ENCODE results near the gene LRRC1.

LRRC1 gene

GRCh38 chr6:53815381-53816119 lies 20.7 kb downstream of the LRRC1 start:
- no peak for DNase-seq (ENCODE audit: low read depth, low spot score)

GRCh38 chr6:53818858-53819609 lies 24.2 kb downstream of the LRRC1 start:
- DNase-seq (ENCODE audit: low read depth, low spot score), result no peak

GRCh38 chr6:53822401-53823125 lies 27.8 kb downstream of the LRRC1 start:
- DNase-seq (ENCODE audit: low read depth, low spot score), result no peak

GRCh38 chr6:53824714-53825113 lies 29.9 kb downstream of the LRRC1 start:
- no peak for DNase-seq (ENCODE audit: low read depth, low spot score)

GRCh38 chr6:53825532-53826321 lies 30.9 kb downstream of the LRRC1 start:
- no peak for DNase-seq (ENCODE audit: low read depth, low spot score)

GRCh38 chr6:53827531-53827930 lies 32.7 kb downstream of the LRRC1 start:
- DNase-seq (ENCODE audit: low read depth, low spot score), result no peak

- DNase-seq (ENCODE audit: low read depth, low spot score), result no peak
Observed at GRCh38 chr6:53828215-53828614, 33.4 kb downstream of the LRRC1 start.

- no peak for DNase-seq (ENCODE audit: low read depth, low spot score)
Observed at GRCh38 chr6:53828966-53829697, 34.3 kb downstream of the LRRC1 start.

- DNase-seq (ENCODE audit: low read depth, low spot score), result no peak
Observed at GRCh38 chr6:53829698-53830221, 35.0 kb downstream of the LRRC1 start.

- no peak for DNase-seq (ENCODE audit: low read depth, low spot score)
Observed at GRCh38 chr6:53830366-53830765, 35.6 kb downstream of the LRRC1 start.

- no peak for DNase-seq (ENCODE audit: low read depth, low spot score)
Observed at GRCh38 chr6:53831081-53831869, 36.5 kb downstream of the LRRC1 start.

- no peak for DNase-seq (ENCODE audit: low read depth, low spot score)
Observed at GRCh38 chr6:53831936-53832660, 37.3 kb downstream of the LRRC1 start.

GRCh38 chr6:53833155-53833554 lies 38.4 kb downstream of the LRRC1 start:
- no peak for DNase-seq (ENCODE audit: low read depth, low spot score)

GRCh38 chr6:53834132-53834531 lies 39.3 kb downstream of the LRRC1 start:
- DNase-seq (ENCODE audit: low read depth, low spot score), result no peak

- no peak for DNase-seq (ENCODE audit: low read depth, low spot score)
Observed at GRCh38 chr6:53837865-53838769, 43.3 kb downstream of the LRRC1 start.

- no peak for DNase-seq (ENCODE audit: low read depth, low spot score)
Observed at GRCh38 chr6:53840027-53840426, 45.2 kb downstream of the LRRC1 start.

- DNase-seq (ENCODE audit: low read depth, low spot score), result no peak
Observed at GRCh38 chr6:53845280-53846195, 50.7 kb downstream of the LRRC1 start.

Measured in activated naive CD8-positive, alpha-beta T cell treated with anti-CD3 and anti-CD28 coated beads, Interleukin-2, amount 50 U/mL, for 16 hours (primary cell).